Mucosa of rectum (tissue), 2 donors: Measurements from ENCODE around the gene DENND5B.

Experiments used
- H3K27ac ChIP-seq, 2 donors: one replicate each; pipeline ENCODE4 v1.7.0; 2013; ENCODE audit warnings: inconsistent platforms in 2 of 2, low read depth in 2 of 2, low read length in 2 of 2
- H3K27me3 ChIP-seq, 2 donors: one replicate each; pipeline ENCODE4 v1.7.0; 2013; ENCODE audit warnings: low read length in 2 of 2; ENCODE audit not compliant: control insufficient read depth in 2 of 2, insufficient read depth in 2 of 2
- H3K36me3 ChIP-seq, 2 donors: one replicate each; pipeline ENCODE4 v1.7.0; 2013; ENCODE audit warnings: low read length in 2 of 2; ENCODE audit not compliant: control insufficient read depth in 2 of 2, insufficient read depth in 2 of 2
- H3K4me1 ChIP-seq, 2 donors: one replicate each; pipeline ENCODE4 v1.7.0; 2013; ENCODE audit warnings: low read length in 2 of 2, mild to moderate bottlenecking in 1 of 2; ENCODE audit not compliant: control insufficient read depth in 2 of 2, insufficient read depth in 2 of 2
- H3K4me3 ChIP-seq, 2 donors: one replicate each; pipeline ENCODE4 v1.7.0; 2013; ENCODE audit warnings: low read length in 2 of 2
- H3K9ac ChIP-seq, 2 donors: one replicate each; pipeline ENCODE4 v1.7.0; 2013; ENCODE audit warnings: low read length in 2 of 2, low read depth in 1 of 2, mild to moderate bottlenecking in 1 of 2
- H3K9me3 ChIP-seq, 2 donors: one replicate each; pipeline ENCODE4 v1.7.0; 2013; ENCODE audit warnings: low read length in 2 of 2; ENCODE audit not compliant: control insufficient read depth in 2 of 2
- donor health status: healthy.
- donor health status: Normal muscosa, but diverticular disease.

The DENND5B gene

GRCh38 chr12:31526158-31526546 lies 64.8 kb downstream of the DENND5B start:
- no peaks in the 10 kb centered on the region for H3K27me3 ChIP-seq
- H3K36me3 ChIP-seq: no peaks in the 10 kb centered on the region
- H3K4me1 ChIP-seq: no peaks in the 10 kb centered on the region
- H3K9ac ChIP-seq: no peak overlapping the region
- no peak overlapping the region for H3K4me3 ChIP-seq
- no peak overlapping the region for H3K27ac ChIP-seq
- H3K9me3 ChIP-seq: no peaks in the 10 kb centered on the region

- Histone ChIP-seq H3K27me3 (no peaks in the 10 kb centered on the region), H3K9me3 (no peaks in the 10 kb centered on the region), H3K9ac (no peak overlapping the region), H3K36me3 (no peaks in the 10 kb centered on the region), H3K4me3 (no peak overlapping the region), H3K27ac (no peak overlapping the region), H3K4me1 (no peaks in the 10 kb centered on the region)
Measured at GRCh38 chr12:31525496-31526157, 65.3 kb downstream of the DENND5B start.

GRCh38 chr12:31524791-31525495 lies 66.0 kb downstream of the DENND5B start:
- Histone ChIP-seq H3K27ac (no peak overlapping the region), H3K27me3 (no peaks in the 10 kb centered on the region), H3K4me3 (no peak overlapping the region), H3K4me1 (no peaks in the 10 kb centered on the region), H3K9ac (no peak overlapping the region), H3K36me3 (no peaks in the 10 kb centered on the region), H3K9me3 (no peaks in the 10 kb centered on the region)

GRCh38 chr12:31523306-31523705 lies 67.6 kb downstream of the DENND5B start:
- H3K4me1 ChIP-seq: peaks cover 0 to 4% of the 10 kb centered on the region in 2 donors
- no peak overlapping the region for H3K4me3 ChIP-seq

GRCh38 chr12:31522607-31523006 lies 68.3 kb downstream of the DENND5B start:
- Histone ChIP-seq H3K27me3 (no peaks in the 10 kb centered on the region), H3K27ac (no peak overlapping the region), H3K4me3 (no peak overlapping the region), H3K9ac (no peak overlapping the region), H3K36me3 (no peaks in the 10 kb centered on the region), H3K4me1 (peaks cover 0 to 4% of the 10 kb centered on the region in 2 donors), H3K9me3 (no peaks in the 10 kb centered on the region)

More at GRCh38 chr12:31523306-31523705, 67.6 kb downstream of the DENND5B start:
- Histone ChIP-seq H3K27ac (no peak overlapping the region), H3K9me3 (no peaks in the 10 kb centered on the region), H3K27me3 (no peaks in the 10 kb centered on the region), H3K9ac (no peak overlapping the region), H3K36me3 (no peaks in the 10 kb centered on the region)

GRCh38 chr12:31521964-31522363 lies 69.0 kb downstream of the DENND5B start:
- H3K9ac ChIP-seq: no peak overlapping the region
- H3K27ac ChIP-seq: no peak overlapping the region
- no peaks in the 10 kb centered on the region for H3K27me3 ChIP-seq
- no peaks in the 10 kb centered on the region for H3K9me3 ChIP-seq
- H3K36me3 ChIP-seq: no peaks in the 10 kb centered on the region
- H3K4me1 ChIP-seq: peaks cover 0 to 4% of the 10 kb centered on the region in 2 donors
- no peak overlapping the region for H3K4me3 ChIP-seq

- Histone ChIP-seq H3K36me3 (no peaks in the 10 kb centered on the region), H3K9me3 (no peaks in the 10 kb centered on the region), H3K4me3 (no peak overlapping the region), H3K27me3 (no peaks in the 10 kb centered on the region), H3K9ac (no peak overlapping the region), H3K4me1 (peaks cover 0 to 4% of the 10 kb centered on the region in 2 donors), H3K27ac (no peak overlapping the region)
Measured at GRCh38 chr12:31519511-31519910, 71.4 kb downstream of the DENND5B start.

GRCh38 chr12:31518680-31519227 lies 72.2 kb downstream of the DENND5B start:
- no peak overlapping the region for H3K4me3 ChIP-seq
- no peaks in the 10 kb centered on the region for H3K36me3 ChIP-seq
- no peaks in the 10 kb centered on the region for H3K27me3 ChIP-seq
- H3K9ac ChIP-seq: no peak overlapping the region
- no peaks in the 10 kb centered on the region for H3K9me3 ChIP-seq
- no peak overlapping the region for H3K27ac ChIP-seq
- H3K4me1 ChIP-seq: peaks cover 0 to 4% of the 10 kb centered on the region in 2 donors

GRCh38 chr12:31517994-31518393 lies 72.9 kb downstream of the DENND5B start:
- H3K9me3 ChIP-seq: no peaks in the 10 kb centered on the region
- H3K4me1 ChIP-seq: peaks cover 0 to 4% of the 10 kb centered on the region in 2 donors
- H3K4me3 ChIP-seq: no peak overlapping the region
- no peaks in the 10 kb centered on the region for H3K36me3 ChIP-seq
- no peak overlapping the region for H3K9ac ChIP-seq
- H3K27ac ChIP-seq: no peak overlapping the region
- H3K27me3 ChIP-seq: no peaks in the 10 kb centered on the region

- peaks cover 0 to 4% of the 10 kb centered on the region in 2 donors for H3K4me1 ChIP-seq
- H3K4me3 ChIP-seq: no peak overlapping the region
- H3K36me3 ChIP-seq: no peaks in the 10 kb centered on the region
- no peaks in the 10 kb centered on the region for H3K27me3 ChIP-seq
- H3K9me3 ChIP-seq: no peaks in the 10 kb centered on the region
- no peak overlapping the region for H3K9ac ChIP-seq
- H3K27ac ChIP-seq: no peak overlapping the region
Measured at GRCh38 chr12:31516702-31517101, 74.2 kb downstream of the DENND5B start.
